Sigmoid colon (tissue), 4 donors: Measurements from ENCODE around the gene LDLRAD4.

ENCODE experiments used
- POLR2A ChIP-seq, 2 donors: fragments of 450-650 bp; IDR thresholded peaks; one replicate each; pipeline ENCODE4 v1.6.1; 2016; ENCODE audit warnings: antibody characterized with exemption in 2 of 2, mild to moderate bottlenecking in 2 of 2, moderate library complexity in 2 of 2
- POLR2AphosphoS5 ChIP-seq, 4 donors: sonication (generic); formaldehyde crosslinking; IDR thresholded peaks; one replicate each; pipeline ENCODE4 v1.6.1; 2017; ENCODE audit warnings: antibody characterized with exemption in 4 of 4
- TF ChIP-seq, protein P1 (sequence below), 4 experiments: fragments of 450-650 bp in 3 of 4; fragments of 200-600 bp in 1 of 4; IDR thresholded peaks; one replicate each; pipeline ENCODE4 v1.5.1; 2016 to 2019; ENCODE audit warnings: antibody characterized with exemption in 4 of 4, mild to moderate bottlenecking in 3 of 4, moderate library complexity in 2 of 4

DNA sequence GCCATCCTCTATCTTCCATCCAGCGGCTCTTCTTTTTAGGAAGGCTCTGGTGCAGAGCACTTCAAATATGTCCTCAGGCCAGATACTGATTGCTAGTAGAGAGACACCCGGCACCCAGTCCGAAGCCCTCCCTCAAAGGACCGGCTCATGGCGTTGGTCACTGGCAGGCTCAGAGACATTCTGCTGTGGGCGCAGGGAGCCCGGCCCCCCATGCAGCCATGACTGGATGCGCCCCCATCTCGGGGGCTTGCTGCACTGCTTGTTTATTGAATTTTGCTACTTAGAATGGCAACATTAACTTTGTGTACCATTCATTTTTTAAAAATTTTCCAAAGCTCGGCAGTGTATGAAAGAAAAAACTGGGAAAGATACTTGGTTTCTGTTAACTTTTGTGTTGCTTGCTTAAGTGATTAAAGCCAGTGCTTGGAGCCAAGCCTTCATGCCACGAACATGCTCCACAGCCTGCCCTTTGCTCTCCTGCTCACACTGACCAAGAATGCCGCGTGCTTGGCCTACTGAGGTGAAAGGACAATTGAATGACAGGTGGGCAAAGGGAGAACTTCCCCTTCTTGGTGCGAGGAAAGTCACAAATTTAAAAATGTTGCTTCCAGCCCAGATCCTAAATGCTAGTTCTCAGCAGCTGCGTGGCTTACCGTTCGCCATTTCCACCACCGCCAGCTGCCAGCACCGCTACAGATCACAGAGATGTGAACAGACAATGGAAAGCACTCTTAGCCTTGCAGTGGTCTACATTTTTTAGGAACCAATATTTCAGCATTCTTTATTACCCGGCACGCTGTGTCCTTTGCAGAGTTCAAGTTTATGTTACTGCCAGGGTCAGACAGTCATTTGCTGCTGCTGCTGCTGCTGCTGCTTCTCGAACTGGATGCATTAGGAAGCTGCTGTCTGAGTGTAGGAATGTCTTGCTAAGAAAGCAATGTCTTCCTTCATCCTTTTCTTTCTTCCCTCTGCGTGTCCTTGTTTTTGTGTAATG is 431.1 kb downstream of the LDLRAD4 start:
- TF ChIP-seq, protein P1, sequence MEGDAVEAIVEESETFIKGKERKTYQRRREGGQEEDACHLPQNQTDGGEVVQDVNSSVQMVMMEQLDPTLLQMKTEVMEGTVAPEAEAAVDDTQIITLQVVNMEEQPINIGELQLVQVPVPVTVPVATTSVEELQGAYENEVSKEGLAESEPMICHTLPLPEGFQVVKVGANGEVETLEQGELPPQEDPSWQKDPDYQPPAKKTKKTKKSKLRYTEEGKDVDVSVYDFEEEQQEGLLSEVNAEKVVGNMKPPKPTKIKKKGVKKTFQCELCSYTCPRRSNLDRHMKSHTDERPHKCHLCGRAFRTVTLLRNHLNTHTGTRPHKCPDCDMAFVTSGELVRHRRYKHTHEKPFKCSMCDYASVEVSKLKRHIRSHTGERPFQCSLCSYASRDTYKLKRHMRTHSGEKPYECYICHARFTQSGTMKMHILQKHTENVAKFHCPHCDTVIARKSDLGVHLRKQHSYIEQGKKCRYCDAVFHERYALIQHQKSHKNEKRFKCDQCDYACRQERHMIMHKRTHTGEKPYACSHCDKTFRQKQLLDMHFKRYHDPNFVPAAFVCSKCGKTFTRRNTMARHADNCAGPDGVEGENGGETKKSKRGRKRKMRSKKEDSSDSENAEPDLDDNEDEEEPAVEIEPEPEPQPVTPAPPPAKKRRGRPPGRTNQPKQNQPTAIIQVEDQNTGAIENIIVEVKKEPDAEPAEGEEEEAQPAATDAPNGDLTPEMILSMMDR (IDR thresholded peaks at IDR 0.05): no peak
- no peak for TF ChIP-seq POLR2A (IDR thresholded peaks at IDR 0.05)
- TF ChIP-seq POLR2AphosphoS5 (IDR thresholded peaks at IDR 0.05): no peak
